ENCODE measurements around the gene NHLRC4. TPM values are rescaled to one million over a fixed set of nuclear protein-coding genes. Genes with fewer than 3 reads are reported as not detected.

The NHLRC4 gene
- total and polyA plus RNA-seq, 9 of the 15 experiments (the other 6 are each of a cell fraction or from before 2014, with no cell fraction given), result 0.24 to 3.7 (median 1.3) TPM; not detected in 2

DNA sequence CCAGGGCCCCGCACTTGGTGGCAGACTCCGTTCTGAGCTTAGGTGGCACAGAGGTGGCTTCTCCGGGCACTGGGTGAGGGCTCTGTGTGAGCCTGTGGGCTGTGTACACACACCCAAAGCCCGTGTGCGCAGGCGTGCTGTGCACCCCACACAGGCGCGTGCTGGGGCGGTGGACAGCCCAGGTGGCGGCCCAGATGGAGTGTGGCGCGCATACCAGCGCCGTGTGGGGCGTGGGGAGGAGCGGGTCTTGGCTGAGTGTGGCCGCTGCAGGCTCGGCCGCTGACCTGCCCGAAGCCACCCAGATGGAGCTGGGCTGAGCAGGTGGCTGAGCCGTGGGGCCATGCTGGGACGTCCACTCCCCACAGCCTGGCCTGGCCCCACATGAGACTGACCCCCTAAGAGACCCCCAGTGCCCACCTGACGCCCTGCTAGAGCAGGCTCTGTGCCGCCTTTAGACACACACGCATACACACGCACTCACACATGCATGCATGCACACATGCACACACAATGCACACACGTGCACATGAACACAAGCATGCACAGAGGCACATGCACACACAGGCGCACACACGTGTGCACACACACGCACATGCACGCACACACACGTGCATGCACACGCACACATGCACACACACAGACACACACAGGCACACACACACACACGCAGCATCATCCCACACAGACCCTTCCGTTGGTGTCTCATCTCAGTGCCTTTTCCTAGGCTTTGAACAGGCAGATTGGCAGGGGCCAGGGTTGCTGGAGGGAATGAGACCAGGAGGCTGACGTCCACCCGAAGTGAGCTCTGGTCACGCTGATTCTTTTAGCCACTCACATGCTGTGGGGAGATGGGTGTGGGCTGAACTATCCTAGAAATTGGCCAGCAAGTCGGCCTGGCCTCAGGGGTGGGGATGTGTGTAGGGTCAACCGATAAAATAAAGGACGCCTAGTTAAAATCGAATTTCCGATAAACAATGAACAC lies 4.6 kb upstream of the NHLRC4 start:
- H2AFZ ChIP-seq (ENCODE audit: low read depth, low read length), result no peak overlapping the region
- ChIA-PET POLR2A (interaction anchor here (0.6 kb wide), 2 partner anchors 119 to 166 kb away, joined by 3 read pairs; no protein-coding TSS in a partner anchor), CTCF (ENCODE audit: low intra/inter-chr PET ratio) (no interaction called here)
- no peak overlapping the region for H3K27ac ChIP-seq (ENCODE audit: extremely low read depth, low read depth, low read length)
- ATAC-seq, result no peak
- peak; percentile 86 for FAIRE-seq
- H3K9me3 ChIP-seq (replicated peaks; ENCODE audit: control insufficient read depth, insufficient read depth, low read depth, low read length), result no peaks in the 10 kb centered on the region
- BruUV-seq (replicated peaks), result no TSS peak
- H3K27me3 ChIP-seq (ENCODE audit: control insufficient read depth in 2 of 2, insufficient read depth in 2 of 2, low read length in 2 of 2), result peaks cover 3 to 17% of the 10 kb centered on the region in 2 experiments; a peak in 4 of 5 replicates
- no peak overlapping the region for H3K4me3 ChIP-seq
- H3K4me2 ChIP-seq (ENCODE audit: insufficient read depth, low read length), result no peak overlapping the region
- WGBS (ENCODE audit: insufficient coverage, low coverage, missing lambda C conversion rate), result 41% methylated on average over 34 of the region's 43 CpGs
- no peaks in the 10 kb centered on the region for H4K20me1 ChIP-seq (replicated peaks; ENCODE audit: control insufficient read depth, insufficient read depth, low read length)
- in situ Hi-C loops (cut with MboI), result no loop called here
- H3K9me1 ChIP-seq (ENCODE audit: control insufficient read depth, insufficient read depth, low read length), result no peaks in the 10 kb centered on the region
- H3K79me2 ChIP-seq (ENCODE audit: control insufficient read depth, insufficient read depth, low read length), result 0 out of 3 replicates have a peak, but pooled peaks cover 1% of the 10 kb centered on the region
- peaks cover 20 to 96% of the 10 kb centered on the region in 2 experiments for H3K4me1 ChIP-seq (replicated peaks in 1 of 2; ENCODE audit: control insufficient read depth in 2 of 2, insufficient read depth in 2 of 2, low read length in 2 of 2)
- intact Hi-C loops (cut with micrococcal nuclease), result no loop called here
- H3K9ac ChIP-seq (ENCODE audit: insufficient read depth in 1 of 2, low read depth in 2 of 2, low read length in 2 of 2), result peak overlapping the region in 1 of 2 experiments; percentile 58; a peak in 1 of 4 replicates
- no peak for DNase-seq (ENCODE audit: extremely low read depth in 1 of 4, low spot score in 3 of 4)
- H3K36me3 ChIP-seq (ENCODE audit: control insufficient read depth, insufficient read depth, low read length), result no peaks in the 10 kb centered on the region
- no peak for TF ChIP-seq MTF1 (CRISPR knock-in tag; IDR thresholded peaks at IDR 0.05; ENCODE audit: borderline replicate concordance)
- TF ChIP-seq ARID2 (IDR thresholded peaks at IDR 0.05), result peak; percentile 9; the same call in 1 of the 2 replicates
- no peak for TF ChIP-seq CBFA2T2 (conservative IDR thresholded peaks at IDR 0.05)
- no peak for TF ChIP-seq ZNF212 (CRISPR knock-in tag; IDR thresholded peaks at IDR 0.05)
- TF ChIP-seq STAT5A (IDR thresholded peaks at IDR 0.05; ENCODE audit: borderline replicate concordance, low read length), result no peak
- TF ChIP-seq NFE2 (IDR thresholded peaks at IDR 0.05; ENCODE audit: low read depth), result no peak
- peak in 1 of 2 experiments; percentile 94; a peak in 2 of 4 replicates for TF ChIP-seq KDM1A (IDR thresholded peaks at IDR 0.05)
- no peak for TF ChIP-seq EGR1 (conservative IDR thresholded peaks at IDR 0.05)
- TF ChIP-seq, protein P1, sequence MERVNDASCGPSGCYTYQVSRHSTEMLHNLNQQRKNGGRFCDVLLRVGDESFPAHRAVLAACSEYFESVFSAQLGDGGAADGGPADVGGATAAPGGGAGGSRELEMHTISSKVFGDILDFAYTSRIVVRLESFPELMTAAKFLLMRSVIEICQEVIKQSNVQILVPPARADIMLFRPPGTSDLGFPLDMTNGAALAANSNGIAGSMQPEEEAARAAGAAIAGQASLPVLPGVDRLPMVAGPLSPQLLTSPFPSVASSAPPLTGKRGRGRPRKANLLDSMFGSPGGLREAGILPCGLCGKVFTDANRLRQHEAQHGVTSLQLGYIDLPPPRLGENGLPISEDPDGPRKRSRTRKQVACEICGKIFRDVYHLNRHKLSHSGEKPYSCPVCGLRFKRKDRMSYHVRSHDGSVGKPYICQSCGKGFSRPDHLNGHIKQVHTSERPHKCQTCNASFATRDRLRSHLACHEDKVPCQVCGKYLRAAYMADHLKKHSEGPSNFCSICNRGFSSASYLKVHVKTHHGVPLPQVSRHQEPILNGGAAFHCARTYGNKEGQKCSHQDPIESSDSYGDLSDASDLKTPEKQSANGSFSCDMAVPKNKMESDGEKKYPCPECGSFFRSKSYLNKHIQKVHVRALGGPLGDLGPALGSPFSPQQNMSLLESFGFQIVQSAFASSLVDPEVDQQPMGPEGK (CRISPR knock-in tag; IDR thresholded peaks at IDR 0.05; ENCODE audit: borderline replicate concordance), result no peak
- TF ChIP-seq, protein P2, sequence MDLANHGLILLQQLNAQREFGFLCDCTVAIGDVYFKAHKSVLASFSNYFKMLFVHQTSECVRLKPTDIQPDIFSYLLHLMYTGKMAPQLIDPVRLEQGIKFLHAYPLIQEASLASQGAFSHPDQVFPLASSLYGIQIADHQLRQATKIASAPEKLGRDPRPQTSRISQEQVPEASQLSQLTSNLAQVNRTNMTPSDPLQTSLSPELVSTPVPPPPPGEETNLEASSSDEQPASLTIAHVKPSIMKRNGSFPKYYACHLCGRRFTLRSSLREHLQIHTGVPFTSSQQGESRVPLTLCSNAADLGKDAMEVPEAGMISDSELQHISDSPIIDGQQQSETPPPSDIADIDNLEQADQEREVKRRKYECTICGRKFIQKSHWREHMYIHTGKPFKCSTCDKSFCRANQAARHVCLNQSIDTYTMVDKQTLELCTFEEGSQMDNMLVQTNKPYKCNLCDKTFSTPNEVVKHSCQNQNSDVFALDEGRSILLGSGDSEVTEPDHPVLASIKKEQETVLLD (IDR thresholded peaks at IDR 0.05), result no peak
- no peak for TF ChIP-seq IFI16 (CRISPR knock-in tag; IDR thresholded peaks at IDR 0.05)
- TF ChIP-seq, protein P3, sequence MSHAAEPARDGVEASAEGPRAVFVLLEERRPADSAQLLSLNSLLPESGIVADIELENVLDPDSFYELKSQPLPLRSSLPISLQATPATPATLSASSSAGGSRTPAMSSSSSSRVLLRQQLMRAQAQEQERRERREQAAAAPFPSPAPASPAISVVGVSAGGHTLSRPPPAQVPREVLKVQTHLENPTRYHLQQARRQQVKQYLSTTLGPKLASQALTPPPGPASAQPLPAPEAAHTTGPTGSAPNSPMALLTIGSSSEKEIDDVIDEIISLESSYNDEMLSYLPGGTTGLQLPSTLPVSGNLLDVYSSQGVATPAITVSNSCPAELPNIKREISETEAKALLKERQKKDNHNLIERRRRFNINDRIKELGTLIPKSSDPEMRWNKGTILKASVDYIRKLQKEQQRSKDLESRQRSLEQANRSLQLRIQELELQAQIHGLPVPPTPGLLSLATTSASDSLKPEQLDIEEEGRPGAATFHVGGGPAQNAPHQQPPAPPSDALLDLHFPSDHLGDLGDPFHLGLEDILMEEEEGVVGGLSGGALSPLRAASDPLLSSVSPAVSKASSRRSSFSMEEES (CRISPR knock-in tag; IDR thresholded peaks at IDR 0.05), result no peak
- TF ChIP-seq GTF2A2 (tag; IDR thresholded peaks at IDR 0.05), result no peak
- TF ChIP-seq, protein P4, sequence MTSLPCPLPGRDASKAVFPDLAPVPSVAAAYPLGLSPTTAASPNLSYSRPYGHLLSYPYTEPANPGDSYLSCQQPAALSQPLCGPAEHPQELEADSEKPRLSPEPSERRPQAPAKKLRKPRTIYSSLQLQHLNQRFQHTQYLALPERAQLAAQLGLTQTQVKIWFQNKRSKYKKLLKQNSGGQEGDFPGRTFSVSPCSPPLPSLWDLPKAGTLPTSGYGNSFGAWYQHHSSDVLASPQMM (CRISPR knock-in tag; IDR thresholded peaks at IDR 0.05), result no peak
- TF ChIP-seq, protein P5, sequence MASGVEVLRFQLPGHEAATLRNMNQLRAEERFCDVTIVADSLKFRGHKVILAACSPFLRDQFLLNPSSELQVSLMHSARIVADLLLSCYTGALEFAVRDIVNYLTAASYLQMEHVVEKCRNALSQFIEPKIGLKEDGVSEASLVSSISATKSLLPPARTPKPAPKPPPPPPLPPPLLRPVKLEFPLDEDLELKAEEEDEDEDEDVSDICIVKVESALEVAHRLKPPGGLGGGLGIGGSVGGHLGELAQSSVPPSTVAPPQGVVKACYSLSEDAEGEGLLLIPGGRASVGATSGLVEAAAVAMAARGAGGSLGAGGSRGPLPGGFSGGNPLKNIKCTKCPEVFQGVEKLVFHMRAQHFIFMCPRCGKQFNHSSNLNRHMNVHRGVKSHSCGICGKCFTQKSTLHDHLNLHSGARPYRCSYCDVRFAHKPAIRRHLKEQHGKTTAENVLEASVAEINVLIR (CRISPR knock-in tag; IDR thresholded peaks at IDR 0.05), result no peak
